OCI-LY3 (cell line): ENCODE measurements around the gene IFRD2.

Source experiments
- CTCF ChIP-seq: fragments of 200-600, 300-600 bp; sonication (generic); IDR thresholded peaks from 2 replicates; pipeline ENCODE4 v1.5.1; 2014; ENCODE audit warnings: antibody characterized with exemption, low read length, low read depth
- EZH2phosphoT487 ChIP-seq: fragments of 200-600 bp; shearing (Covaris generic); IDR thresholded peaks from 2 replicates; pipeline ENCODE4 v1.6.1; 2018; ENCODE audit warnings: antibody characterized with exemption, mixed run types, low read depth

- TF ChIP-seq CTCF, result no peak
- TF ChIP-seq EZH2phosphoT487, result no peak
These were observed 4.6 kb upstream of the IFRD2 start for GRCh38 chr3:50296721-50297383.
